Heart right ventricle (tissue), 16 donors: ENCODE measurements around the gene LRMDA. TPM values are rescaled to one million over a fixed set of nuclear protein-coding genes. Genes with fewer than 3 reads are reported as not detected.

Source experiments
- ATAC-seq, 8 donors: fragments of 200-7000 bp; cut with Tn5 transposase; one replicate each; pipeline ENCODE4 v1.9.1; 2020; ENCODE audit warnings: mild to moderate bottlenecking in 8 of 8, moderate library complexity in 8 of 8, moderate number of reproducible peaks in 1 of 8
- DNase-seq, 2 donors: peaks; one replicate each; pipeline ENCODE4 v3.0.0-alpha.2; 2020
- H3K27ac ChIP-seq, 10 donors: fragments of 200-600 bp; sonication (generic) in 2 of 10; one replicate each; pipeline versions ENCODE4 v1.5.0 to v1.8.0; 2020 to 2022; ENCODE audit warnings: mild to moderate bottlenecking in 3 of 10
- H3K27me3 ChIP-seq, 7 donors: fragments of 200-600 bp; one replicate each; pipeline ENCODE4 v1.8.0; 2021 to 2022; ENCODE audit warnings: mild to moderate bottlenecking in 2 of 7
- H3K36me3 ChIP-seq, 9 donors: fragments of 200-600 bp; sonication (generic) in 1 of 9; one replicate each; pipeline versions ENCODE4 v1.5.0 to v1.8.0; 2020 to 2022; ENCODE audit warnings: mild to moderate bottlenecking in 2 of 9
- H3K4me1 ChIP-seq, 9 donors: fragments of 200-600 bp; sonication (generic) in 1 of 9; one replicate each; pipeline versions ENCODE4 v1.5.0 to v1.8.0; 2020 to 2022; ENCODE audit warnings: mild to moderate bottlenecking in 4 of 9
- H3K4me3 ChIP-seq, 10 donors: fragments of 200-600 bp; sonication (generic) in 2 of 10; one replicate each; pipeline versions ENCODE4 v1.5.0 to v1.8.0; 2020 to 2022; ENCODE audit warnings: mild to moderate bottlenecking in 7 of 10, moderate library complexity in 2 of 10
- H3K9me3 ChIP-seq, 11 donors: fragments of 200-600 bp in 10 of 11; sonication (generic) in 2 of 11; one replicate each; pipeline versions ENCODE4 v1.5.0 to v1.8.0; 2013 to 2022; ENCODE audit warnings: mild to moderate bottlenecking in 2 of 11, control low read depth in 1 of 11, moderate library complexity in 1 of 11
- WGBS, 2 donors: extraction: QIAGEN DNeasy Blood & Tissue Kit; methylation state at CpG; one replicate each; pipeline ENCODE4 v1.1.7; 2013; ENCODE audit warnings: inconsistent platforms in 1 of 2; 5-methylcytosine and 5-hydroxymethylcytosine counted together
- intact Hi-C, 10 donors: fragments of 100-400 bp; cut with DNase I; formaldehyde crosslinking; loops; one replicate each; pipeline versions ENCODE4 v1.11.1 to v1.14.2; 2022
- polyA plus RNA-seq, 2 donors: library from polyadenylated mRNA; stranded (reverse); fragments of 200-250 nt; gene quantifications; one replicate each; pipeline ENCODE4 v1.2.3, GENCODE V29; 2013
- total RNA-seq, 10 donors: library from RNA; stranded (reverse); fragmentation: NEBNext Ultra II Directional in 3 of 10; extraction: Animal tissue kit (Norgen Biotek cat#: 25700) in 3 of 10; gene quantifications; one replicate each; pipeline versions ENCODE4 v1.2.1 to v1.2.4, GENCODE V29; 2021 to 2023
- TF ChIP-seq, protein P1 (sequence below), 9 donors: fragments of 200-600 bp; sonication (generic) in 2 of 9; IDR thresholded peaks; one replicate each; pipeline versions ENCODE4 v1.5.0 to v1.8.0; 2021 to 2022; ENCODE audit warnings: antibody characterized with exemption in 9 of 9, mild to moderate bottlenecking in 5 of 9, moderate library complexity in 1 of 9
- donor health status: Arrhythmogenic right ventricular cardiomyopathy.
- donor health status: ischemic (EF 13 %, LVEDD 7.1; RV severe dilation, severe dysfunction).
- donor health status: healthy with polysubstance abuse.
- donor health status: DM: no; HTN: yes; CAD: no.
- donor health status: DM: no; HTN: no; CAD: no.
- donor health status: ischemic (EF 25% LVEDD 6.9; RV normal size, moderate dysfunction).
- donor health status: ischemic (EF 25% LVEDD 5.7; RV mildly dilated, moderate dysfunction).
- donor health status: healthy.
- donor health status: DM: yes; HTN: yes; CAD: no.
- donor health status: Ischemic cardiomyopathy.
- donor health status: ischemic (EF 35%, LVEDD 5.7; RV mildly dilated, moderate dysfunction).
- donor health status: nonischemic (EF 11% LVEDD 7.7; RV severe dilation, severe dysfunction).
- donor health status: DM: yes; HTN: yes; CAD: no.
- donor health status: PGD.
- donor health status: ischemic (EF 29% LVEDD 5.4; RV normal size, mild dysfunction).
- donor health status: nonischemic (EF 23%, LVEDD 6.1; RV moderate dilation, normal function).

LRMDA gene
- total and polyA plus RNA-seq, 12 donors: 4.0 to 59.8 (median 12.7) TPM

DNA sequence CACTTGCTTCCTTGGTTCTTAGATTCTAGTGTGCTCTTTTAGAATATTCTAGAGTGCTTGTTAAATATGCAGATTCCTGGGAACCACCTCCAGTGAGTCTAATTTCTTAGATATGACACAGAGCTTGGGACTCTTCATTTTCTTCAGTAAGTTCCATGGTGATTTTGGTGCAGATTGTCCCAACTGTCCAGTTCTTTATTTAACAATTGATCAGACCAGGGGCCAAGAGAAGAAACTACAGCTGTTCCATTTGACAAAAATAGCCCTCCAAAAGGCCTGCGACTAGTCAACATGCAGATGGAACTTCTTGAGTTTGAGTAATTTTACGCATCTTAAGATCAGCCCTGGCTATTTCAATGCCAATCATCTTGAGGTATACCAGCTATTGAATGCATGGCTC is 760.7 kb downstream of the LRMDA start:
- Histone ChIP-seq H3K4me3 (no peak overlapping the region), H3K27me3 (no peaks in the 10 kb centered on the region), H3K4me1 (peaks cover 0 to 10% (median 0%) of the 10 kb centered on the region in 9 donors), H3K36me3 (no peaks in the 10 kb centered on the region), H3K27ac (no peak overlapping the region), H3K9me3 (no peaks in the 10 kb centered on the region)
- TF ChIP-seq, protein P1, sequence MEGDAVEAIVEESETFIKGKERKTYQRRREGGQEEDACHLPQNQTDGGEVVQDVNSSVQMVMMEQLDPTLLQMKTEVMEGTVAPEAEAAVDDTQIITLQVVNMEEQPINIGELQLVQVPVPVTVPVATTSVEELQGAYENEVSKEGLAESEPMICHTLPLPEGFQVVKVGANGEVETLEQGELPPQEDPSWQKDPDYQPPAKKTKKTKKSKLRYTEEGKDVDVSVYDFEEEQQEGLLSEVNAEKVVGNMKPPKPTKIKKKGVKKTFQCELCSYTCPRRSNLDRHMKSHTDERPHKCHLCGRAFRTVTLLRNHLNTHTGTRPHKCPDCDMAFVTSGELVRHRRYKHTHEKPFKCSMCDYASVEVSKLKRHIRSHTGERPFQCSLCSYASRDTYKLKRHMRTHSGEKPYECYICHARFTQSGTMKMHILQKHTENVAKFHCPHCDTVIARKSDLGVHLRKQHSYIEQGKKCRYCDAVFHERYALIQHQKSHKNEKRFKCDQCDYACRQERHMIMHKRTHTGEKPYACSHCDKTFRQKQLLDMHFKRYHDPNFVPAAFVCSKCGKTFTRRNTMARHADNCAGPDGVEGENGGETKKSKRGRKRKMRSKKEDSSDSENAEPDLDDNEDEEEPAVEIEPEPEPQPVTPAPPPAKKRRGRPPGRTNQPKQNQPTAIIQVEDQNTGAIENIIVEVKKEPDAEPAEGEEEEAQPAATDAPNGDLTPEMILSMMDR (IDR thresholded peaks at IDR 0.05): no peak
- 88 to 100% methylated on average over 2 of the region's 2 CpGs for WGBS, 2 donors
- ATAC-seq: no peak
- no peak for DNase-seq
- intact Hi-C loops: no loop called here

DNA sequence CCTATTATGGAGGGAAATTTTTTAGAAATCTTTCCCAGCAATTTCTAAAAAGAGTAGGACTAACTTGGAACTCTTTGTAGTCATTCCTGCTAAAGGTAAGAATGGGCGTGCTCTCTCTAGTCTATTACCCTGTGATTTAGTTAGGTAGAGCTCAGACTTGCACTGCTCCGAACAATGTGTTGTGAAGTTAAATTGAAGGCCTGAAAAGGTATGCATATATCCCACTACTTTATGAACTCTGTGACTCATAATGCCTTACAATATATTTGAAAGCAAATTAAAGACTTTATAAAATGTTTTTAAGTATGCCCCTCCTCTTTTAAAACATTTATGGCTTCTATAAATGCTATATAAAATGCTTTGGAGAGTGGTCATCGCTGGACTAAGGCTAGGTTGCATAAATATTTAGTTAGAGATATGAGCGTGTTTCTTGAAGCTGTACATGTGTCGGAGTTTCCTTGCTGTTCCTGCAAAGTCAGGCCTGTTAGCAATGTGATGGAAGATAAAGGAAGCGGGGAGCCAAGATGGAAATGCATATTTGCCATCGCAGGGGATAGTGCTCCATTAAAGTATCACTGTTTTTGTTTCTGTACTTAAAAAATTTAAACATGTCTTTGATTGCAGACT is 761.4 kb downstream of the LRMDA start:
- H3K36me3 ChIP-seq: no peaks in the 10 kb centered on the region
- H3K4me3 ChIP-seq: no peak overlapping the region
- DNase-seq (no peak), ATAC-seq (no peak)
- H3K9me3 ChIP-seq: no peaks in the 10 kb centered on the region
- H3K4me1 ChIP-seq: peaks cover 0 to 10% (median 0%) of the 10 kb centered on the region in 9 donors
- no peak overlapping the region for H3K27ac ChIP-seq
- intact Hi-C loops: no loop called here
- H3K27me3 ChIP-seq: no peaks in the 10 kb centered on the region
- 74 to 78% methylated on average over 7 of the region's 7 CpGs for whole genome bisulfite sequencing, 2 donors
- TF ChIP-seq, protein P1 (IDR thresholded peaks at IDR 0.05): no peak

DNA sequence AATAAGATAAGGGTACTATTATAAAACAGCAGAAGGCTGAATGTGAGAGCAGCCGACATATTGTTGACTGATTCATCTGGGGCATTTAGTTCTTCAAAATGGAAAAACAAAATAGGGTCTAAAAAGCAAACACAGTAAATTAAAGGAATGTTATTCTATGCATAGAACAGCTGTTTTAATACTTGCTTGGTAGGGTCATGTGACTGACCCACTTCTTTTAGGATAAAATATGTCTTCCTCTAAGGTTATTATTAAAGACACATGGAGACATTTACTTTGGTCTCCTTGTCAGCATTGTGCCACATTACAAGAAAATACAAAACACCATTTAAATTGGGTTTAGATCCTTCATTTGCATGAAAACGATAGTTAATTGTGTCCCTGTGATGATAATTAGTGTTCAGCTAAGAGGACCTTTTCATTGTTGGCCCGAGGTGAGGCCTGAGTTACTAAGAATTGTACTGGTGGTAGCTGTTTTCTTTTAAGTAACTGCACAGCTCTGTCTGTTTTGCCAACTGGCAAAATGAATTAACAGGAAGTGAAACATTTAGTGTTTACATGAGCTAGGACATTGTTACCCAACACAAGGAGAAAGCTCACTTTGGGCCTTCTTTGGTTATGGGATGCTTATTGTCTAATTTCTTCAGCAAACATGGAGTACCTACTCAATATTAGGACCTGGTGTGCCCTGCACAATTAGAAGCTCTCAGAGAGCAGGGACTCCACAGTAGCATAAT is 764.4 kb downstream of the LRMDA start:
- intact Hi-C loops: no loop called here
- no peak for DNase-seq
- Histone ChIP-seq H3K27ac (peak overlapping the region in 1 of 10 donors; percentile 5), H3K4me3 (no peak overlapping the region), H3K27me3 (no peaks in the 10 kb centered on the region), H3K4me1 (peaks cover 0 to 10% (median 0%) of the 10 kb centered on the region in 9 donors), H3K9me3 (no peaks in the 10 kb centered on the region), H3K36me3 (no peaks in the 10 kb centered on the region)
- peak in 1 of 8 donors; percentile 38 for ATAC-seq
- TF ChIP-seq, protein P1 (IDR thresholded peaks at IDR 0.05): no peak
- WGBS, 2 donors: 80 to 87% methylated on average over 3 of the region's 3 CpGs

DNA sequence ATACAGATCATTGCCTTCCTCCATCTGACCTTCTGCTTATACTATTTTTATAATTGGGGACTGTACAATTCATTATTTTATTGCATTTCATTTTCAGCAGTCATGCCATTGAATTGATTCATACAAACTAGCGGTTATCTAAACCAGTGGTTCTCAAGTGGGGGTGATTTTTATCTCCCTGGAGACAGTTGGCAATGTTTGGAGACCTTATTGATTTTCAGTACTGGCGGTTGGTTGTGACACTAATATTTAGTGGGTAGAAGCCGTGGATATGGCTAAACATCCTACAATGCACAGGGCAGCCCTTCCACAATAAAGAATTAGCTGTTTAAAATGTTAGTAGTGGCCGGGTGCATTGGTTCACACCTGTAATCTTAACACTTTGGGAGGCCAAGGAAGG is 765.9 kb downstream of the LRMDA start:
- 96 to 99% methylated on average over 4 of the region's 4 CpGs for WGBS, 2 donors
- Histone ChIP-seq H3K36me3 (no peaks in the 10 kb centered on the region), H3K9me3 (no peaks in the 10 kb centered on the region), H3K4me1 (peaks cover 0 to 14% (median 0%) of the 10 kb centered on the region in 9 donors), H3K27ac (no peak overlapping the region), H3K27me3 (no peaks in the 10 kb centered on the region), H3K4me3 (no peak overlapping the region)
- TF ChIP-seq, protein P1 (IDR thresholded peaks at IDR 0.05): no peak
- intact Hi-C loops: no loop called here
- DNase-seq: no peak
- no peak for ATAC-seq
